Esophagus squamous epithelium (tissue), 4 donors: ENCODE data around the gene PTPRO.

Experiments used
- CTCF ChIP-seq, 6 experiments: fragments of 450-650 bp in 4 of 6; fragments of 200-600 bp in 2 of 6; sonication (generic) in 2 of 6; IDR thresholded peaks; one replicate each; pipeline ENCODE4 v1.5.1; 2016 to 2019; ENCODE audit warnings: antibody characterized with exemption in 6 of 6, mild to moderate bottlenecking in 4 of 6, moderate library complexity in 4 of 6
- POLR2A ChIP-seq, 4 donors: fragments of 450-650 bp; IDR thresholded peaks; one replicate each; pipeline ENCODE4 v1.6.1; 2017; ENCODE audit warnings: antibody characterized with exemption in 4 of 4, mild to moderate bottlenecking in 4 of 4, moderate library complexity in 3 of 4

- no peak for TF ChIP-seq CTCF (IDR thresholded peaks at IDR 0.05)
- TF ChIP-seq POLR2A (IDR thresholded peaks at IDR 0.05): no peak
Measured at GRCh38 chr12:15477761-15478160, 155.5 kb downstream of the PTPRO start.
